Testis (tissue), 2 donors: Measurements from ENCODE around the gene MAB21L3.

Experiments
- CTCF ChIP-seq, 3 experiments: fragments of 450-650 bp in 2 of 3; fragments of 200-600 bp in 1 of 3; sonication (generic) in 1 of 3; IDR thresholded peaks; one replicate each; pipeline ENCODE4 v1.5.1; 2016 to 2019; ENCODE audit warnings: antibody characterized with exemption in 3 of 3, mild to moderate bottlenecking in 2 of 3, moderate library complexity in 1 of 3
- POLR2A ChIP-seq: fragments of 450-650 bp; IDR thresholded peaks from one replicate; pipeline ENCODE4 v1.6.1; 2017; ENCODE audit warnings: antibody characterized with exemption, mild to moderate bottlenecking, moderate library complexity

GRCh38 chr1:116128664-116129063 lies 17.5 kb downstream of the MAB21L3 start:
- TF ChIP-seq CTCF (IDR thresholded peaks at IDR 0.05) (no peak), POLR2A (no peak)
